HCT116 (cell line): ENCODE data around the gene CUX1.

ENCODE experiments used
- CEBPB ChIP-seq: IDR thresholded peaks from 2 replicates; pipeline ENCODE4 v1.6.1; 2012; ENCODE audit warnings: low read depth
- CTCF ChIP-seq, 3 experiments: fragments of 200-600 bp in 1 of 3; sonication (generic) in 1 of 3; IDR thresholded peaks in 2 of 3; conservative IDR thresholded peaks in 1 of 3; 2 replicates each; pipeline ENCODE4 v1.5.1; 2012 to 2017; ENCODE audit warnings: low read depth in 2 of 3, low read length in 2 of 3, antibody characterized with exemption in 1 of 3, borderline replicate concordance in 1 of 3, control low read depth in 1 of 3, mild to moderate bottlenecking in 1 of 3, mixed read lengths in 1 of 3, mixed run types in 1 of 3, moderate library complexity in 1 of 3; ENCODE audit not compliant: insufficient read depth in 1 of 3
- MAX ChIP-seq: IDR thresholded peaks from 2 replicates; pipeline ENCODE4 v1.6.1; 2012
- POLR2A ChIP-seq: IDR thresholded peaks from 2 replicates; pipeline ENCODE4 v1.7.0; 2011; ENCODE audit warnings: borderline replicate concordance; ENCODE audit not compliant: insufficient read depth, insufficient read length; ENCODE audit errors: extremely low read depth
- POLR2AphosphoS5 ChIP-seq: IDR thresholded peaks from 2 replicates; pipeline ENCODE4 v1.6.1; 2011; ENCODE audit warnings: mild to moderate bottlenecking, low read depth, low read length, moderate library complexity

GRCh38 chr7:101998029-101998905 is 180.8 kb downstream of the CUX1 start:
- no peak for TF ChIP-seq CEBPB
- TF ChIP-seq CTCF (IDR thresholded peaks at IDR 0.05 in 2 of 3, conservative IDR thresholded peaks at IDR 0.05 in 1 of 3; ENCODE audit: borderline replicate concordance in 1 of 3, insufficient read depth in 1 of 3, low read depth in 2 of 3, low read length in 2 of 3), result no peak
- TF ChIP-seq POLR2A, result no peak
- TF ChIP-seq MAX, result no peak
- TF ChIP-seq POLR2AphosphoS5, result no peak
